ENCODE measurements around the gene PPP2R2B.

Gene PPP2R2B

GRCh38 chr5:146652547-146652946 lies 226.0 kb downstream of the PPP2R2B start:
- no peak overlapping the region for H3K4me3 ChIP-seq (ENCODE audit: low read length)
- TF ChIP-seq ZNF274 (IDR thresholded peaks at IDR 0.05; ENCODE audit: low read depth, low read length): no peak

- no peak for TF ChIP-seq ZNF274 (IDR thresholded peaks at IDR 0.05; ENCODE audit: low read depth, low read length)
These were observed 230.8 kb downstream of the PPP2R2B start for GRCh38 chr5:146647656-146648199.

GRCh38 chr5:146646441-146646840 lies 232.1 kb downstream of the PPP2R2B start:
- TF ChIP-seq ZNF274 (IDR thresholded peaks at IDR 0.05; ENCODE audit: low read depth, low read length): no peak
- no peak overlapping the region for H3K4me3 ChIP-seq (ENCODE audit: low read length)

More at GRCh38 chr5:146647656-146648199, 230.8 kb downstream of the PPP2R2B start:
- H3K4me3 ChIP-seq (ENCODE audit: low read length): no peak overlapping the region

- TF ChIP-seq ZNF274 (IDR thresholded peaks at IDR 0.05; ENCODE audit: low read depth, low read length): no peak
- H3K4me3 ChIP-seq (ENCODE audit: low read length): no peak overlapping the region
These were observed 233.2 kb downstream of the PPP2R2B start for GRCh38 chr5:146645342-146645741.

GRCh38 chr5:146644831-146645230 lies 233.7 kb downstream of the PPP2R2B start:
- no peak overlapping the region for H3K4me3 ChIP-seq (ENCODE audit: low read length)
- no peak for TF ChIP-seq ZNF274 (IDR thresholded peaks at IDR 0.05; ENCODE audit: low read depth, low read length)

GRCh38 chr5:146643776-146644175 lies 234.8 kb downstream of the PPP2R2B start:
- no peak for TF ChIP-seq ZNF274 (IDR thresholded peaks at IDR 0.05; ENCODE audit: low read depth, low read length)
- no peak overlapping the region for H3K4me3 ChIP-seq (ENCODE audit: low read length)

- no peak overlapping the region for H3K4me3 ChIP-seq (ENCODE audit: low read length)
- no peak for TF ChIP-seq ZNF274 (IDR thresholded peaks at IDR 0.05; ENCODE audit: low read depth, low read length)
These were observed 236.1 kb downstream of the PPP2R2B start for GRCh38 chr5:146642410-146642809.

- H3K4me3 ChIP-seq (ENCODE audit: low read length): no peak overlapping the region
- no peak for TF ChIP-seq ZNF274 (IDR thresholded peaks at IDR 0.05; ENCODE audit: low read depth, low read length)
These were observed 236.6 kb downstream of the PPP2R2B start for GRCh38 chr5:146641941-146642340.

- TF ChIP-seq ZNF274 (IDR thresholded peaks at IDR 0.05; ENCODE audit: low read depth, low read length): no peak
- no peak overlapping the region for H3K4me3 ChIP-seq (ENCODE audit: low read length)
These were observed 238.2 kb downstream of the PPP2R2B start for GRCh38 chr5:146640285-146640896.

- TF ChIP-seq ZNF274 (IDR thresholded peaks at IDR 0.05; ENCODE audit: low read depth, low read length): no peak
- no peak overlapping the region for H3K4me3 ChIP-seq (ENCODE audit: low read length)
These were observed 243.1 kb downstream of the PPP2R2B start for GRCh38 chr5:146635443-146635842.

- H3K4me3 ChIP-seq (ENCODE audit: low read length): no peak overlapping the region
- TF ChIP-seq ZNF274 (IDR thresholded peaks at IDR 0.05; ENCODE audit: low read depth, low read length): no peak
These were observed 245.2 kb downstream of the PPP2R2B start for GRCh38 chr5:146633323-146633764.

GRCh38 chr5:146632620-146633322 lies 245.8 kb downstream of the PPP2R2B start:
- no peak for TF ChIP-seq ZNF274 (IDR thresholded peaks at IDR 0.05; ENCODE audit: low read depth, low read length)
- no peak overlapping the region for H3K4me3 ChIP-seq (ENCODE audit: low read length)

- no peak overlapping the region for H3K4me3 ChIP-seq (ENCODE audit: low read length)
- no peak for TF ChIP-seq ZNF274 (IDR thresholded peaks at IDR 0.05; ENCODE audit: low read depth, low read length)
These were observed 248.1 kb downstream of the PPP2R2B start for GRCh38 chr5:146630472-146630871.

- H3K4me3 ChIP-seq (ENCODE audit: low read length): no peak overlapping the region
- TF ChIP-seq ZNF274 (IDR thresholded peaks at IDR 0.05; ENCODE audit: low read depth, low read length): no peak
These were observed 249.6 kb downstream of the PPP2R2B start for GRCh38 chr5:146628950-146629349.

- no peak for TF ChIP-seq ZNF274 (IDR thresholded peaks at IDR 0.05; ENCODE audit: low read depth, low read length)
- H3K4me3 ChIP-seq (ENCODE audit: low read length): no peak overlapping the region
These were observed 251.6 kb downstream of the PPP2R2B start for GRCh38 chr5:146626936-146627335.

Data from GM08714 (cell line).